CD14-positive monocyte (primary cell): ENCODE measurements around the gene RPLP2. TPM values are rescaled to one million over a fixed set of nuclear protein-coding genes. Genes with fewer than 3 reads are reported as not detected.

Experiments used
- DNase-seq, 3 donors: peaks; one replicate each; pipeline ENCODE4 v3.0.0-alpha.2; 2011 to 2022
- H2AFZ ChIP-seq: 2 replicates; pipeline ENCODE4 v1.6.0; 2012; ENCODE audit warnings: mild to moderate bottlenecking, low read depth, low read length, inconsistent platforms; ENCODE audit not compliant: insufficient read depth, poor library complexity, severe bottlenecking
- H3K27ac ChIP-seq, 2 donors: 1 replicate in 1 of 2; 2 replicates in 1 of 2; pipeline ENCODE4 v1.5.1; 2012 to 2013; ENCODE audit warnings: low read length in 2 of 2, control low read depth in 1 of 2, inconsistent platforms in 1 of 2, low read depth in 1 of 2, mild to moderate bottlenecking in 1 of 2
- H3K27me3 ChIP-seq, 2 donors: one replicate each; pipeline versions ENCODE4 v1.6.0 to v1.6.1; 2011 to 2013; ENCODE audit warnings: low read length in 2 of 2; ENCODE audit not compliant: control insufficient read depth in 2 of 2, insufficient read depth in 2 of 2
- H3K36me3 ChIP-seq, 2 donors: replicated peaks in 1 of 2; 1 replicate in 1 of 2; 2 replicates in 1 of 2; pipeline versions ENCODE4 v1.5.1 to v1.6.1; 2012 to 2013; ENCODE audit warnings: low read length in 2 of 2, control low read depth in 1 of 2, inconsistent platforms in 1 of 2, mild to moderate bottlenecking in 1 of 2; ENCODE audit not compliant: insufficient read depth in 2 of 2, control insufficient read depth in 1 of 2
- H3K4me1 ChIP-seq, 2 donors: 1 replicate in 1 of 2; 2 replicates in 1 of 2; pipeline versions ENCODE4 v1.5.1 to v1.6.1; 2012 to 2013; ENCODE audit warnings: low read length in 2 of 2, control low read depth in 1 of 2, inconsistent platforms in 1 of 2, mild to moderate bottlenecking in 1 of 2, moderate library complexity in 1 of 2; ENCODE audit not compliant: insufficient read depth in 2 of 2, control insufficient read depth in 1 of 2
- H3K4me2 ChIP-seq: replicated peaks from 2 replicates; pipeline ENCODE3; 2012; ENCODE audit warnings: low read length, moderate library complexity, mild to moderate bottlenecking; ENCODE audit not compliant: poor library complexity, severe bottlenecking; ENCODE audit errors: extremely low read depth
- H3K4me3 ChIP-seq, 3 experiments: fragments of 200-600 bp in 1 of 3; sonication (generic) in 1 of 3; replicated peaks in 1 of 3; 1 replicate in 2 of 3; 2 replicates in 1 of 3; pipeline ENCODE4 v1.5.1; 2011 to 2013; ENCODE audit warnings: low read length in 3 of 3, mild to moderate bottlenecking in 3 of 3, control low read depth in 2 of 3, low read depth in 2 of 3, inconsistent platforms in 1 of 3, moderate library complexity in 1 of 3
- H3K79me2 ChIP-seq: 2 replicates; pipeline ENCODE4 v1.6.0; 2012; ENCODE audit warnings: mild to moderate bottlenecking, control low read depth, inconsistent platforms, low read length, moderate library complexity; ENCODE audit not compliant: insufficient read depth
- H3K9ac ChIP-seq: 2 replicates; pipeline ENCODE4 v1.6.0; 2017; ENCODE audit warnings: low read length, mild to moderate bottlenecking; ENCODE audit not compliant: insufficient read depth, poor library complexity, severe bottlenecking
- H3K9me3 ChIP-seq, 2 donors: replicated peaks in 1 of 2; 1 replicate in 1 of 2; 2 replicates in 1 of 2; pipeline versions ENCODE4 v1.5.1 to v1.6.1; 2012 to 2013; ENCODE audit warnings: low read length in 2 of 2, control low read depth in 1 of 2; ENCODE audit not compliant: control insufficient read depth in 1 of 2, insufficient read depth in 1 of 2
- H4K20me1 ChIP-seq: 2 replicates; pipeline ENCODE4 v1.6.0; 2012; ENCODE audit warnings: mild to moderate bottlenecking, low read length, control low read depth, moderate library complexity; ENCODE audit not compliant: insufficient read depth
- H3K27ac Mint-ChIP-seq, 7 donors: one replicate each; pipeline ENCODE4 v1.8.0; 2020; ENCODE audit warnings: mild to moderate bottlenecking in 7 of 7, mixed read lengths in 7 of 7, moderate library complexity in 6 of 7, inconsistent platforms in 2 of 7
- H3K27me3 Mint-ChIP-seq, 3 donors: one replicate each; pipeline ENCODE4 v1.8.0; 2021 to 2022; ENCODE audit warnings: low read depth in 3 of 3, mild to moderate bottlenecking in 3 of 3, mixed read lengths in 3 of 3, moderate library complexity in 3 of 3, inconsistent platforms in 1 of 3
- H3K36me3 Mint-ChIP-seq, 2 donors: one replicate each; pipeline ENCODE4 v1.8.0; 2020; ENCODE audit warnings: mixed read lengths in 2 of 2, inconsistent platforms in 1 of 2, mild to moderate bottlenecking in 1 of 2
- H3K4me1 Mint-ChIP-seq: one replicate; pipeline ENCODE4 v1.8.0; 2020; ENCODE audit warnings: mild to moderate bottlenecking, mixed read lengths
- H3K4me3 Mint-ChIP-seq, 2 donors: one replicate each; pipeline ENCODE4 v1.8.0; 2020; ENCODE audit warnings: mild to moderate bottlenecking in 2 of 2, mixed read lengths in 2 of 2, moderate library complexity in 1 of 2
- H3K9me3 Mint-ChIP-seq, 7 donors: one replicate each; pipeline ENCODE4 v1.8.0; 2020 to 2022; ENCODE audit warnings: mixed read lengths in 7 of 7, mild to moderate bottlenecking in 6 of 7, moderate library complexity in 6 of 7, inconsistent platforms in 2 of 7
- CTCF ChIP-seq: fragments of 200-600 bp; IDR thresholded peaks from one replicate; pipeline ENCODE4 v1.8.0; 2022; ENCODE audit warnings: antibody characterized with exemption, mild to moderate bottlenecking
- WGBS: methylation state at CpG from one replicate; pipeline ENCODE4 v1.1.5; 2013; ENCODE audit warnings: missing lambda C conversion rate; ENCODE audit not compliant: insufficient coverage; 5-methylcytosine and 5-hydroxymethylcytosine counted together
- intact Hi-C, 2 donors: fragments of 100-400 bp; cut with micrococcal nuclease; formaldehyde crosslinking; loops; one replicate each; pipeline versions ENCODE4 v1.15.0 to v1.15.1; 2023
- polyA plus RNA-seq, 3 donors: library from polyadenylated mRNA; depleted of rRNA in 1 of 3; unstranded in 2 of 3; stranded (reverse) in 1 of 3; fragments of 300-500 nt in 2 of 3; fragments of >200 nt in 1 of 3; fragmentation: Illumina TruSeq in 2 of 3; gene quantifications; 1 replicate in 2 of 3; 2 replicates in 1 of 3; pipeline ENCODE4 v1.2.3, GENCODE V29; 2012 to 2021

The RPLP2 gene
- polyA plus RNA-seq, 3 donors: 879 to 1,191 (median 990) TPM

GRCh38 chr11:811446-812245 lies 1.9 kb downstream of the RPLP2 start:
- Mint-ChIP-seq H3K9me3 (peaks cover 0 to 2% (median 0%) of the 10 kb centered on the region in 7 donors), H3K4me3 (peak overlapping the region in 1 of 2 donors; percentile 93), H3K36me3 (peaks cover 22 to 30% of the 10 kb centered on the region in 2 donors), H3K4me1 (peaks cover 33% of the 10 kb centered on the region), H3K27ac (peak overlapping the region in 4 of 7 donors; percentile 68 to 97 (median 91)), H3K27me3 (no peaks in the 10 kb centered on the region)
- no peak for DNase-seq
- peaks cover 24 to 30% of the 10 kb centered on the region in 2 donors for H3K4me1 ChIP-seq
- H3K9me3 ChIP-seq: no peaks in the 10 kb centered on the region
- intact Hi-C loops: no loop called here
- H3K79me2 ChIP-seq: peaks cover 45% of the 10 kb centered on the region
- no peak for TF ChIP-seq CTCF
- H3K27me3 ChIP-seq: no peaks in the 10 kb centered on the region
- H3K4me2 ChIP-seq: peak overlapping the region; percentile 96
- peak overlapping the region in 1 of 2 donors; percentile 17 for H3K27ac ChIP-seq
- peaks cover 23 to 29% of the 10 kb centered on the region in 2 donors for H3K36me3 ChIP-seq
- 83% methylated on average over 13 of the region's 14 CpGs for WGBS
- H3K9ac ChIP-seq: no peak overlapping the region
- peaks cover 40% of the 10 kb centered on the region for H4K20me1 ChIP-seq
- H3K4me3 ChIP-seq: peak overlapping the region in 1 of 3 experiments; percentile 96
- no peak overlapping the region for H2AFZ ChIP-seq

- no peak for DNase-seq
- Histone ChIP-seq H3K27me3 (no peaks in the 10 kb centered on the region), H3K4me3 (no peak overlapping the region), H3K4me1 (peaks cover 24 to 30% of the 10 kb centered on the region in 2 donors), H3K9ac (no peak overlapping the region), H3K27ac (no peak overlapping the region), H3K9me3 (no peaks in the 10 kb centered on the region), H3K4me2 (no peak overlapping the region), H3K36me3 (peaks cover 23 to 29% of the 10 kb centered on the region in 2 donors), H4K20me1 (peaks cover 40% of the 10 kb centered on the region), H2AFZ (no peak overlapping the region), H3K79me2 (peaks cover 44% of the 10 kb centered on the region)
- intact Hi-C loops: no loop called here
- WGBS: 100% methylated on average over 2 of the region's 3 CpGs
- Mint-ChIP-seq H3K36me3 (peaks cover 22 to 30% of the 10 kb centered on the region in 2 donors), H3K27ac (peak overlapping the region in 2 of 7 donors; percentile 26 to 50), H3K27me3 (peaks cover 0 to 1% (median 0%) of the 10 kb centered on the region in 3 donors), H3K4me1 (peaks cover 32% of the 10 kb centered on the region), H3K9me3 (peaks cover 0 to 2% (median 0%) of the 10 kb centered on the region in 7 donors), H3K4me3 (no peak overlapping the region)
- TF ChIP-seq CTCF: no peak
These were observed 2.6 kb downstream of the RPLP2 start for GRCh38 chr11:812390-812789.
